Mucosa of gallbladder (tissue), 1 donor: ENCODE data around the gene C2CD3. TPM values are rescaled to one million over a fixed set of nuclear protein-coding genes. Genes with fewer than 3 reads are reported as not detected.
A peak's percentile ranks its signal among the peaks of the same experiment; 100 is the strongest.
"Not testable (repeated sequence)": the region's sequence is repeated elsewhere in the genome, so short reads cannot be mapped to it uniquely, and the experiment has no call there.

ENCODE experiments used
- DNase-seq: peaks from one replicate; pipeline ENCODE4 v3.0.0-alpha.2; 2020; ENCODE audit warnings: low spot score
- total RNA-seq: library from RNA; stranded (reverse); gene quantifications from one replicate; pipeline ENCODE4 v1.2.1, GENCODE V29; 2021
- donor health status: DM: no; HTN: no; CAD: no.

The C2CD3 gene
- total RNA-seq, 1 donor from 2014 or later: 24.8 TPM

DNA sequence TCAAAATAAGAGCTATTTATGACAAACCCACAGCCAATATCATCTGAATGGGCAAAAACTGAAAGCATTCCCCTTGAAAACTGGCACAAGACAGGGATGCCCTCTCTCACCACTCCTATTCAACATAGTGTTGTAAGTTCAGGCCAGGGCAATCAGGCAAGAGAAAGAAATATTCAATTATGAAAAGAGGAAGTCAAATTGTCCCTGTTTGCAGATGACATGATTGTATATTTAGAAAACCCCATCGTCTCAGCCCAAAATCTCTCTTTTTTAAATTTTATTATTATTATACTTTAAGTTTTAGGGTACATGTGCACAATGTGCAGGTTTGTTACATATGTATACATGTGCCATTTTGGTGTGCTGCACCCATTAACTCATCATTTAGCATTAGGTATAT is 107.2 kb downstream of the C2CD3 start:
- not testable (repeated sequence) for DNase-seq

DNA sequence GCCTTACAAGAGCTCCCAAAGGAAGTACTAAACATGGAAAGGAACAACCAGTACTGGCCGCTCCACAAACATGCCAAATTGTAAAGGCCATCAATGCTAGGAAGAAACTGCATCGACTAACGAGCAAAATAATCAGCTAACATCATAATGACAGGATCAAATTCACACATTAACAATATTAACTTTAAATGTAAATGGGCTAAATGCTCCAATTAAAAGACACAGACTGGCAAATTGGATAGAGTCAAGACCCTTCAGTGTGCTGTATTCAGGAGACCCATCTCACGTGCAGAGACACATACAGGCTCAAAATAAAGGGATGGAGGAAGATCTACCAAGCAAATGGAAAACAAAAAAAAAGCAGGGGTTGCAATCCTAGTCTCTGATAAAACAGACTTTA is 109.2 kb downstream of the C2CD3 start:
- not testable (repeated sequence) for DNase-seq

DNA sequence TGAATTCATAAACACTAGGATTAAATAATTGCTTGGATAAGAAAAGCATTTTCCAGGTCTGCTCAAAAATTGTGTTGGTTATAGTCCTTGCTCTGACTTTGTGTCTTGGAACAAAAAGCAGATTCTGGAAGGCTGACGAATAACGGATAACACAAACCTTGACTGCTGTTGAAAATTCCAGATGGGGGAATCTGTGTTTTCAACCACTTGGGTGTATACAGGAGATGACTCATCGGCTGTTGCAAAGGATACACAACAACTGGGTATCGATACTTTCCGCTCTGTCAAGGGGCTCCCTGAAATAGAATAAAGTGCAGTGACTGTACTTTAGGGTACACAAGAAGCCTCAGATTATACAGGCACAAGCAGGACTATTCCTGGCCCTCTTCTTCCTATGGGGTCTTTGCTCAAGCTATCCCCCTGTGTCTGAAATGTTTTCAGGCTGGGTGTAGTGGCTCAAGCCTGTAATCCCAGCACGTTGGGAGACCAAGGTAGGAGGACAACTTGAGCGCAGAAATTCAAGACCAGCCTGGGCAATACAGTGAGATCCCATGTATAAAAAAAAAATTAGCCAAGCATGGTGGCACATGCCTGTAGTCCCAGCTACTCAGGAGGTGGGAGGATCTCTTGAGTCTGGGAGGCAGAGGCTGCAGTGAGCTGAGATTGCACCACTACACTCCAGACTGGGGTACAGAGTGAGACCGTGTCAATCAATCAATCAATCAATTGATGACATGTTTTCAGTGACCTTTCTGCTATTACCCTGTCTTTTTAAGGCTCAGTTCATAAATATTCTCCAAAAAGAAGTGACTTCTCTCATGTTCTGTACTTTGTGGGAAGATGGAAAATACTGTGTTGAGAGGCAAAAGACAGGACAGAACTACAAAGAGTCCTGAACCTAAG is 113.3 kb downstream of the C2CD3 start:
- DNase-seq: no peak

GRCh38 chr11:74055938-74056337 is 114.9 kb downstream of the C2CD3 start:
- no peak for DNase-seq

DNA sequence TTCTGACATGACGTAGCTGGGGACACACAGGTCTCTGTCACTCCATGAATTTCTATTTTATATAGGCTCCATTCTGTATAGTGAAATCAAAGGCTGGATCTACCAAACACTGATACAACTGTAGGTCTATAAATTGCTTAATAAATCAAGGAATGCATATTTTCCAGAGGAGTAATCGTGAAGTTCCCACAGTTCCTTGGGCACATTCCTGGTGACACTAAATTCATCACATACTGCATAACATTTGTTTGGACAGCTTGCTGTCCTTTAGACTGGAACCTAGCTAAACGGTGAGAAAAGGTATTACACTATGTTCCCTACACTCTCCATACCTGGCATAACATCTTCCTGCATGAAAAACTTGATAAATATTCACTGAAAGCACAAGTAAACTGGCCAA is 120.3 kb downstream of the C2CD3 start:
- no peak for DNase-seq

DNA sequence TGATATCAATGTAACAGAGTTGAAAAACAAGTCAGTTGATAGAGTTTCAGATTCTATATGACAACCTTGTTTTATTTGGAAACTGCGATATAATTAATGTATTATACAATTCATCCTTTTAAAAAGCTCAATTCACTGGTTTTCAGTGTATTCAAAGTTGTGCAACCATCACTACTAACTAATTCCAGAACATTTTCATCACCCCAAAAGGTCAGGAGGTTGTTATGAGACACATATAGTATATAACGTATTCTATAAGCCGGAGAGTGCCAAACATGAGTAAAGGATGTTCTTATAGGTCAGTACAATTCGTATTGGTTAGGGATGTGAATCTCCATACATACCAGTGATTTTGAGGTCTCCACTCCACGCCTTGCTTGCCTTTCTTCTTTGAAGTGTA is 121.8 kb downstream of the C2CD3 start:
- DNase-seq: no peak

GRCh38 chr11:74044538-74044937 is 126.3 kb downstream of the C2CD3 start:
- no peak for DNase-seq

DNA sequence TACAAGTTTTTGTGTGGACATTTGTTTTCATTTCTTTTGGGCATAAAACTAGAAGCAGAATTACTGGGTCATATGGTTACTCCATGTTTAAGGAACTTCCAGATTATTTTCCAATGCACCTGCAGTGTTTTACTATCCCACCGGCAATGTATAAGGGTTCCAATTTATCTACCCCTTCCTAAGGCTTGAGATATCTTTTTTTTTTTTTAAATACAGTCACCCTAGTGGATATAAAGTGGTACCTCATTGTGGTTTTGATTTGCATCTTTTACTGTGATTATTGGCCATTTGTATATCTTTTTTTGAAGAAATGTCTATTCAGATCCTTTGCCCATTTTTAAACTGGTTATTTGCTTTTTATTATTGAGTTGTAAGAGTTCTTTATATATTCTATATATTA is 127.4 kb downstream of the C2CD3 start:
- no peak for DNase-seq

DNA sequence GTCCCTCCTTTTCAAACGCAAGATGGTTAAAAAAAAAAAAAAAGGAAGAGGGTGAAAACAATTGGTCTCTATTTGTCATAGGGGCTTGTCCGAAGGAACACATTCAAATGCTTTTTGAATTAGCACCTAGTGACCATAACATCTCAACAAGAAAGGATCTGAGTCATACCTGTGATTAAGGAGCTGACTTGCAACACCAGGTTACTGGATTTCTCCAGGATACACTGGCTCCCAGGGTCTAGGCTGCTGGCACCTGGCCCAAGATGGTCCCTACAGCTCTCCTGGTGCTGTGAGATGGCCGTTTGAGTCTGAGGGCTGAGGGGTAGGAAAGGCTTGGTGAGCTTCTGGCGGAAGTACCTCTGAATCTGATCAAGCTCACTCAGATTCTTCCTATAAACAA is 133.5 kb downstream of the C2CD3 start:
- DNase-seq: no peak

- no peak for DNase-seq
Measured at GRCh38 chr11:74035264-74035663, 135.5 kb downstream of the C2CD3 start.

DNA sequence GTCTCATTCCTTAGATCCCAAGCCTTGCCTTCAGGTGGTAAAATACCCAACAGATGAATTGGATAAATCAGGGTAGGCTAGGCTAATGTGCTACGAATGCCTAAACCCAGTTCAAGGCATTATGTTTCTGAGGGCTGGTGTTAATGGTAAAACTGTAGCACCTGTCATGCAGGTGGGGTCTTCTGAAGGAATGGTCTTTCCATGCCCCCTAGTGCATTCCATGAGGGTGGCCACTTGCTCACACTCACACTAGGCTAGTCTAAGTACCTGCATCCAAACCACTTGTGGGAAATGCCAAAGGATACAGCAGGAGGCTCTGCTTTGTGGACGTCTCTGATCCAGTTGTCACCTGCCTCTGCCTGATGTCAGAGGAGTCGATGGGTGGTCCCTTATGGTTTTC is 137.8 kb downstream of the C2CD3 start:
- no peak for DNase-seq

DNA sequence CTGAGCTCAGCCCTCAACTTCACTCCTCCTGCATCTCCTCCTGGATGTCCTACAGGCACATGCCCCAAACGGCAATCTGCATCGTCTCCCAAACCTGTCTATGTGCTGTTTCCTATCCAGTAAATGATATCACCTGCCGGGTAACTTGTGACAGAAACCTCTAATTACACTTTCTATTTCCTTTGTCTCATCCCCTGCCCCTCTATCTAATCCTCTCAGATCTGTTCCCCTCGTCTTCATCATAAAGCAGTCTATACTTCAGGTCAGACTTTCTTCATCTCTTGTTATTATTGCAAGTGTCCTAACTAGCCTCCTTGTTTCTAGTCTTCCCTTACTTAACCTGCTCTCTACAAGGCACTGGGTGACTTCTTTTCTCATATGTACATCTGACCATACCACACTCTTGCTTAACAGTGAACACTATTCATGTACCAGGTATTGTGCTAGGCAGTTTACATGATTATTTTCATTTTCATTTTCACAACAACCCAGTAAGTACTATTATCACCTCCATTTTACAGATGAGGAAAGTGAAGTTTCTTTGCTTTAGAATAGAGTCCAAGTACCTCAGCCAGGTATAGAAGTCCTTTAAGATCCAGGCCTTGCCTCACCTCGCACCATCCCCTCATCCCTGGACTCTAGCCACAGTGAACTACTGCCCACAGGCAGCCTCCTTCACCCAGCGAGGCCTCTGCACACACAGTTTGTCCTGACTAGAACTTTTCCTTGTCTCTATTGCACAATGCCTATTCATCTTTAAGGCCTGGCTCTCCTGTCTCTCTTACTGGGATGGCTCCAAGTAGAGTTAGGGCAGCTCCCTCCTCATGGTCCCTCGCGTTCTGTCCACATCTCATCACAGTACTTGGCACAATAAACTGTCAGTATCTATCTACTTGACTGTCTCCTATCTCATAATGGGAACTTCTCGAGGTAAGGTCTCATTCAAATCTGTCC is 139.8 kb downstream of the C2CD3 start:
- DNase-seq: no peak

GRCh38 chr11:74025467-74026166 is 145.2 kb downstream of the C2CD3 start:
- no peak for DNase-seq

DNA sequence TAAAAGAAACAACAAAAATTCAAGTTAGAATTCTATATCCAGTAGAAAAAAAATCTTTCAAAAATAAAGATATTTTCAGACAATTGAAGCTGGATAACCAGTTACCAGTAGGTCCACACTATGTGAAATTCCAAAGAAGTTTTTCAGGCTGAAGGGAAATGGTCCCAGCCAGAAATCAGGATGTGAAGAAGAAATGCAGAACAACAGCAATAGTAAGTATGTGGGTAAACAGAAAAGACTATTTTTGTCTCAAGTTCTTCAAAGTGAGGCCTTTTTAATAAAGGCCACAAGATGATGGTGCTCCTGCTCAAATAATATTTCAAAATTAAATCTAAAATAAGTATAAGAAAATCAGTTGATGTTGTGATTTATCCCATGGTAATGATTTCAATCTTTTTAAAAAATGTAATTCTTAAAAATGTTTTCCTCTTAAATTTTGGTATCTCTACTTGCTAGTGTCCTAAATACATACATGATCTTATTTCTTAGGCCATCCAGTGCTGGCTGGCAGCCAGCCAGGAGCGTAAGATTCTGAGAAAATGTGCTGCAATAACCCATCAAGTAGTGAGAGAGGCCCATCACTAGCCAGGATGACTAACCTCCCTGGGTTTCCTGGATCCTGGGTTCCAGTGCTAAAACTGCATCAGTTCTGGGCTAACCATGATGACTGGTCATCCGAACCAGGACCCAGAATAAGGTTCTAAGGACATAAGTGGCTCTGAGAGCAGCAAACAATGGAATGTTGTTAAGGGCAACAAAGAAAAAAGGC is 146.4 kb downstream of the C2CD3 start:
- DNase-seq: peak; percentile 32

- no peak for DNase-seq
Measured at GRCh38 chr11:74023276-74023675, 147.5 kb downstream of the C2CD3 start.

DNA sequence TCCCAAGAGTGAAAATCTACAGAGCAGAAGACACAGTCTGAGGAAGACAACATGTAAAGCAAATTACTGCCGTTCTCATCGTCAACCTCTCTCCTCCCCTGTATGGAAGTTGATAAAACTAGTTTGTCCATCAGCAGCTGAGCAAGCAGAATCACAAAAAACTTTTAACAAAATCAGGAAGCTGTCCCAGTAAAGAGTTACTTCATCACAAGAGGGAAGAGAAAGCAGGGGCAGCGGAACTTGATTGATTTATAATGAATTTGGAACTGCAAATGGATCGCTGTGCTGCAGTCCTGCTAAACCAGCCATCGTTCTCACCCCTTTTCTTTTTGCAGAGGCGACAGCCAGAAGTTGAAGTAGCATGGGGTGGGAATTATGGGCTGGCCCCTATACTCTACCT is 148.3 kb downstream of the C2CD3 start:
- DNase-seq: no peak

DNA sequence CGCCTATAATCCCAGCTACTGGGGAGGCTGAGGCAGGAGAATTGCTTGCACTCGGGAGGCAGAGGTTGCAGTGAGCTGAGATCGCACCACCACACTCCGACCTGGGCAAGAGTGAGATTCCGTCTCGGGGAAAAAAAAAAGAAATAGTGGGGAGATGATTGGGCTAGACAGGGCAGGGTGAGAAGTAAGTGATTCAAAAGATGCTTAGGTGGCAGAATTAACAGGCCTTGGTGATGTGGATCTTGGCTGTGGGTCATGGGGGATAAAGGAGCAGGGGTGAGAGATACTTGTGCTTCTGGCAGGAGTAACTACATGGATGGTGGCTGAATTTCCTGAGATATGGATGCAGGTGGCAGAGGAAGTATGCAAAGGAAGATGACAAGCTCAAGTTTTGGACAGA is 148.8 kb downstream of the C2CD3 start:
- DNase-seq: no peak

DNA sequence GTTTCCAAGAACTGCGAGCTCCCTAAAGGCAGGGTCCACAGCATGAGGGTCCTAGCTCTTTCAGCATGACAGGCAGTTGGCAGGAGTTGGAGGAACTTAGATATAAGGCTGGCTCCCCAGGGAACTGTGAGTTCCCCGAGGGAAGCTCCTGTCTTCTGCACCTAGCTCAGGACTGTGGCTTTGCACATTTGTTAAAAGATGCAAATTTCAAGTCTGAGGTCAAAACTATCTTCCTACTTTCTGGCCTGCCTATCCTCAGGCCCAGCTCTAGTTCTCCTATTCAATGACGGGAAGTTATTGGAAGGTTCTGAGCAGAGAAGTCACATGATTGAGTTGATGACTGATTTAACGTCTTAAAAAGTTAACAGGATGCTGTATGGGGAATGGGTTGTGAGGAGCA is 150.3 kb downstream of the C2CD3 start:
- no peak for DNase-seq

- no peak for DNase-seq
Measured at GRCh38 chr11:74019860-74020259, 150.9 kb downstream of the C2CD3 start.

DNA sequence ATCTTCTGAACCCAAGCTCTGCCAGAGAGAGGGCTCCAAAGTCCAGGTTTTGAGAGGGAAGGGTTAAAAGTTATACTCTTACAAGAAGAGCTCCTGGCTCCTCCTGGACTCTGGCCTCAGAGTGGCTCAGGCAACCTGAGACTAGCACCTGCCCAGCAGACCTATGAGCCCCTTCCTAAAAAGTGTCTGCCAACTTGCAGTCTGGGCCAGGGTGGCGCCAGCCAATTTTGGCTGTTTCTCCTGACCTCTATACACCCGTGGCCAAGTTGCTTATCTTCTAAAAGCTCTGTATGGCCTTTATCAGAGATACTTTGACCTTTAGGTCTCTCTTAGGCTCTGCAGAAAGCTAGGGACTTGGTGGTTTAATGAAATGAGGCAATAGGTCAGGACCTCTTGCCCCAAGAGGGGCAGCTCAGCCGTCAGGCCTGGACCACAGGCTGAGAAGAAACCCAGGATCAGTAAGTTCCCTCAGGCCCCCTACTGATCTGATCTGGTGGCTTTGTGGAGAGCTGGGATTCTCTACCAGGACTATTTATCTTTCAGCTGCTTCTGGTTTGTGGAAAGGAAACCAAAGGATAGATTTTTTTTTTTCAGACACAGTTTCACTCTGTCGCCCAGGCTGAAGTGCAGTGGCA is 151.6 kb downstream of the C2CD3 start:
- no peak for DNase-seq
